IMR-90 (cell line): ENCODE measurements around the gene KIF1B. TPM values are rescaled to one million over a fixed set of nuclear protein-coding genes. Genes with fewer than 3 reads are reported as not detected.

Experiments
- ATAC-seq: fragments of 200-7000 bp; cut with Tn5 transposase; 2 replicates; pipeline ENCODE4 v1.9.1; 2020; ENCODE audit warnings: low read depth, mild to moderate bottlenecking, moderate library complexity
- BruUV-seq: library from RNA; stranded (reverse); fragments of 400-500 nt; replicated peaks from 2 replicates; lab custom pipeline; 2021; lab: Mats Ljungman, UMichigan
- CTCF ChIA-PET: fragments of 300-600 bp; formaldehyde crosslinking; extraction: SDS; loops from one replicate; lab custom pipeline; 2021; ENCODE audit warnings: antibody characterized with exemption; lab: Yijun Ruan, JAX
- POLR2A ChIA-PET: fragments of 300-600 bp; sonication (Branson Sonifier 250); formaldehyde crosslinking; loops from one replicate; lab custom pipeline; 2022; ENCODE audit warnings: antibody characterized with exemption; ENCODE audit not compliant: unreplicated experiment; lab: Charles Lee
- DNase-seq: peaks from one replicate; pipeline ENCODE4 v3.0.0; 2013
- H2AFZ ChIP-seq: replicated peaks from 2 replicates; pipeline ENCODE3; 2013; ENCODE audit warnings: low read length, mild to moderate bottlenecking; ENCODE audit not compliant: poor library complexity
- H2AK5ac ChIP-seq: 2 replicates; pipeline ENCODE4 v1.6.1; 2013; ENCODE audit warnings: low read depth, low read length, inconsistent platforms
- H2AK9ac ChIP-seq: replicated peaks from 2 replicates; pipeline ENCODE3; 2013; ENCODE audit warnings: mild to moderate bottlenecking, low read depth, low read length, moderate library complexity; ENCODE audit not compliant: poor library complexity
- H2BK120ac ChIP-seq: 2 replicates; pipeline ENCODE4 v1.6.1; 2013; ENCODE audit warnings: low read depth, low read length, inconsistent platforms
- H2BK15ac ChIP-seq: 3 replicates; pipeline ENCODE4 v1.6.1; 2013; ENCODE audit warnings: low read depth, low read length, inconsistent platforms
- H2BK20ac ChIP-seq: 2 replicates; pipeline ENCODE4 v1.6.1; 2013; ENCODE audit warnings: low read depth, mild to moderate bottlenecking, inconsistent platforms, low read length, moderate library complexity
- H2BK5ac ChIP-seq: 2 replicates; pipeline ENCODE4 v1.6.1; 2013; ENCODE audit warnings: mild to moderate bottlenecking, low read depth, low read length, inconsistent platforms; ENCODE audit not compliant: poor library complexity, severe bottlenecking
- H3K14ac ChIP-seq: replicated peaks from 2 replicates; pipeline ENCODE4 v1.6.1; 2013; ENCODE audit warnings: low read depth, low read length, inconsistent platforms
- H3K18ac ChIP-seq: 2 replicates; pipeline ENCODE4 v1.6.1; 2013; ENCODE audit warnings: low read depth, low read length, control low read depth
- H3K23ac ChIP-seq: 2 replicates; pipeline ENCODE4 v1.6.1; 2013; ENCODE audit warnings: low read depth, low read length, inconsistent platforms
- H3K27ac ChIP-seq: 2 replicates; pipeline ENCODE4 v1.5.1; 2013; ENCODE audit warnings: mild to moderate bottlenecking, control low read depth, low read length; ENCODE audit not compliant: insufficient read depth
- H3K27me3 ChIP-seq: 2 replicates; pipeline ENCODE4 v1.6.1; 2013; ENCODE audit warnings: low read length; ENCODE audit not compliant: control insufficient read depth, insufficient read depth
- H3K36me3 ChIP-seq: 2 replicates; pipeline ENCODE4 v1.6.1; 2013; ENCODE audit warnings: low read length, mixed read lengths; ENCODE audit not compliant: control insufficient read depth, insufficient read depth
- H3K4ac ChIP-seq: 2 replicates; pipeline ENCODE4 v1.6.1; 2013; ENCODE audit warnings: low read depth, low read length, inconsistent platforms
- H3K4me1 ChIP-seq: 2 replicates; pipeline ENCODE4 v1.6.1; 2013; ENCODE audit warnings: low read length, mixed read lengths; ENCODE audit not compliant: control insufficient read depth, insufficient read depth
- H3K4me2 ChIP-seq: 2 replicates; pipeline ENCODE4 v1.6.1; 2013; ENCODE audit warnings: low read depth, mild to moderate bottlenecking, control low read depth, low read length, moderate library complexity
- H3K4me3 ChIP-seq: 2 replicates; pipeline ENCODE4 v1.5.1; 2013; ENCODE audit warnings: low read depth, mild to moderate bottlenecking, control low read depth, low read length, moderate library complexity; ENCODE audit not compliant: insufficient read depth
- H3K56ac ChIP-seq: 2 replicates; pipeline ENCODE4 v1.6.1; 2013; ENCODE audit warnings: low read length, inconsistent platforms; ENCODE audit not compliant: insufficient read depth; ENCODE audit errors: extremely low read depth
- H3K79me1 ChIP-seq, 2 experiments: 2 replicates each; pipeline ENCODE4 v1.6.1; 2013; ENCODE audit warnings: low read length in 2 of 2, inconsistent platforms in 1 of 2, low read depth in 1 of 2
- H3K9ac ChIP-seq: 2 replicates; pipeline ENCODE4 v1.6.1; 2013; ENCODE audit warnings: low read depth, low read length, control low read depth
- H3K9me1 ChIP-seq: 2 replicates; pipeline ENCODE4 v1.6.1; 2013; ENCODE audit warnings: low read length, inconsistent platforms; ENCODE audit not compliant: insufficient read depth
- H3K9me3 ChIP-seq: 2 replicates; pipeline ENCODE4 v1.6.1; 2013; ENCODE audit warnings: low read length; ENCODE audit not compliant: control insufficient read depth, insufficient read depth
- H4K20me1 ChIP-seq: 2 replicates; pipeline ENCODE4 v1.6.1; 2013; ENCODE audit warnings: low read length, inconsistent platforms; ENCODE audit not compliant: insufficient read depth
- H4K5ac ChIP-seq: 2 replicates; pipeline ENCODE4 v1.6.1; 2013; ENCODE audit warnings: mild to moderate bottlenecking, low read depth, low read length, control low read depth
- H4K8ac ChIP-seq, 2 experiments: 2 replicates each; pipeline ENCODE4 v1.6.1; 2013; ENCODE audit warnings: low read depth in 2 of 2, low read length in 2 of 2, control low read depth in 1 of 2, inconsistent platforms in 1 of 2
- H4K91ac ChIP-seq: 2 replicates; pipeline ENCODE4 v1.6.1; 2013; ENCODE audit warnings: low read depth, low read length, inconsistent platforms; ENCODE audit not compliant: insufficient read depth
- BHLHE40 ChIP-seq: fragments of 150-350 bp; IDR thresholded peaks from 2 replicates; pipeline ENCODE4 v1.6.1; 2016; ENCODE audit warnings: mild to moderate bottlenecking, low read depth, low read length
- CEBPB ChIP-seq: IDR thresholded peaks from 2 replicates; pipeline ENCODE4 v1.6.1; 2012; ENCODE audit warnings: low read depth, low read length, improper control_type of control experiment
- CHD1 ChIP-seq: IDR thresholded peaks from 2 replicates; pipeline ENCODE4 v1.6.1; 2012; ENCODE audit warnings: low read depth, low read length, improper control_type of control experiment
- MAFK ChIP-seq: IDR thresholded peaks from 2 replicates; pipeline ENCODE4 v1.6.1; 2012; ENCODE audit warnings: low read depth, low read length, improper control_type of control experiment
- MXI1 ChIP-seq: IDR thresholded peaks from 2 replicates; pipeline ENCODE4 v1.6.1; 2012; ENCODE audit warnings: low read depth, mild to moderate bottlenecking, low read length, moderate library complexity, borderline replicate concordance
- NFE2L2 ChIP-seq: fragments of 150-350 bp; IDR thresholded peaks from 2 replicates; pipeline ENCODE4 v1.6.1; 2016; ENCODE audit warnings: low read depth, mild to moderate bottlenecking, low read length
- RFX5 ChIP-seq: IDR thresholded peaks from 2 replicates; pipeline ENCODE4 v1.8.0; 2012; ENCODE audit warnings: low read depth, mild to moderate bottlenecking, low read length, moderate library complexity
- USF2 ChIP-seq: fragments of 150-350 bp; IDR thresholded peaks from 2 replicates; pipeline ENCODE4 v1.6.1; 2017; ENCODE audit warnings: mild to moderate bottlenecking, antibody characterized with exemption, low read length, low read depth
- WGBS, 2 experiments: methylation state at CpG; one replicate each; pipeline versions ENCODE4 v1.1.5 to v1.1.7; 2013; ENCODE audit warnings: missing lambda C conversion rate in 2 of 2; ENCODE audit not compliant: insufficient read length in 1 of 2; ENCODE audit errors: extremely low coverage in 2 of 2; 5-methylcytosine and 5-hydroxymethylcytosine counted together
- dilution Hi-C: fragments of 300-500 bp; cut with HindIII; formaldehyde crosslinking; loops from one replicate; pipeline ENCODE4 v1.14.3; 2018; ENCODE audit warnings: low sequenced_read_pairs; ENCODE audit not compliant: unreplicated experiment
- in situ Hi-C: fragments of 300-500 bp; cut with MboI; formaldehyde crosslinking; loops from 3 replicates; pipeline ENCODE4 v1.14.3; 2019; ENCODE audit warnings: low sequenced_read_pairs, inconsistent platforms, mixed read lengths
- intact Hi-C: fragments of 100-400 bp; cut with micrococcal nuclease; formaldehyde crosslinking; loops from 2 replicates; pipeline ENCODE4 v1.10.0; 2022
- polyA plus RNA-seq, 3 experiments: library from polyadenylated mRNA; depleted of rRNA; stranded (reverse); fragments of >200 nt; gene quantifications; 2 replicates each; pipeline ENCODE4 v1.2.3, GENCODE V29; 2012; ENCODE audit warnings: low replicate concordance in 1 of 3
- total RNA-seq: library from RNA; depleted of rRNA; stranded (reverse); fragments of >200 nt; gene quantifications from 2 replicates; pipeline ENCODE4 v1.2.3, GENCODE V29; 2012
- TF ChIP-seq, protein P1 (sequence below): conservative IDR thresholded peaks from 2 replicates; pipeline ENCODE4 v1.5.1; 2012; ENCODE audit warnings: mild to moderate bottlenecking, low read depth, low read length, improper control_type of control experiment

The KIF1B gene
- total and polyA plus RNA-seq, 2 of the 4 experiments (the other 2 are of a cell fraction), result 13.0 to 21.1 TPM

- H3K79me1 ChIP-seq, result peaks cover 0 to 6% of the 10 kb centered on the region in 2 experiments; a peak in 1 of 4 replicates
- no peak overlapping the region for H2AK9ac ChIP-seq
- intact Hi-C loops, result no loop called here
- H2BK120ac ChIP-seq, result no peak overlapping the region
- no peak overlapping the region for H2BK20ac ChIP-seq
- ChIA-PET POLR2A (no interaction called here), CTCF (no interaction called here)
- dilution Hi-C loops, result no loop called here
- peaks cover 32% of the 10 kb centered on the region for H3K36me3 ChIP-seq
- no peaks in the 10 kb centered on the region for H4K20me1 ChIP-seq
- no CpG with 5 or more reads among the region's 5 CpGs for WGBS, 2 experiments
- H3K56ac ChIP-seq, result no peak overlapping the region
- no peaks in the 10 kb centered on the region for H3K9me1 ChIP-seq
- H2BK5ac ChIP-seq, result no peak overlapping the region
- H3K9me3 ChIP-seq, result no peaks in the 10 kb centered on the region; the same call in 1 of the 2 replicates
- H3K27ac ChIP-seq, result no peak overlapping the region
- ATAC-seq (no peak), DNase-seq (no peak)
- no peak overlapping the region for H2BK15ac ChIP-seq
- H3K4me1 ChIP-seq, result no peaks in the 10 kb centered on the region
- H3K4me3 ChIP-seq, result no peak overlapping the region
- H4K8ac ChIP-seq, result no peak overlapping the region
- H3K9ac ChIP-seq, result no peak overlapping the region
- H3K4me2 ChIP-seq, result no peak overlapping the region
- H2AFZ ChIP-seq, result no peak overlapping the region
- no peak overlapping the region for H4K5ac ChIP-seq
- no peak overlapping the region for H4K91ac ChIP-seq
- H3K4ac ChIP-seq, result no peak overlapping the region
- no peaks in the 10 kb centered on the region for H3K27me3 ChIP-seq
- in situ Hi-C loops, result no loop called here
- H3K23ac ChIP-seq, result no peak overlapping the region
- no peak for TF ChIP-seq CEBPB
- TF ChIP-seq BHLHE40, result no peak
- no peak for TF ChIP-seq MXI1
- TF ChIP-seq MAFK, result no peak
- no peak for TF ChIP-seq USF2
- TF ChIP-seq CHD1, result no peak
- TF ChIP-seq, protein P1, sequence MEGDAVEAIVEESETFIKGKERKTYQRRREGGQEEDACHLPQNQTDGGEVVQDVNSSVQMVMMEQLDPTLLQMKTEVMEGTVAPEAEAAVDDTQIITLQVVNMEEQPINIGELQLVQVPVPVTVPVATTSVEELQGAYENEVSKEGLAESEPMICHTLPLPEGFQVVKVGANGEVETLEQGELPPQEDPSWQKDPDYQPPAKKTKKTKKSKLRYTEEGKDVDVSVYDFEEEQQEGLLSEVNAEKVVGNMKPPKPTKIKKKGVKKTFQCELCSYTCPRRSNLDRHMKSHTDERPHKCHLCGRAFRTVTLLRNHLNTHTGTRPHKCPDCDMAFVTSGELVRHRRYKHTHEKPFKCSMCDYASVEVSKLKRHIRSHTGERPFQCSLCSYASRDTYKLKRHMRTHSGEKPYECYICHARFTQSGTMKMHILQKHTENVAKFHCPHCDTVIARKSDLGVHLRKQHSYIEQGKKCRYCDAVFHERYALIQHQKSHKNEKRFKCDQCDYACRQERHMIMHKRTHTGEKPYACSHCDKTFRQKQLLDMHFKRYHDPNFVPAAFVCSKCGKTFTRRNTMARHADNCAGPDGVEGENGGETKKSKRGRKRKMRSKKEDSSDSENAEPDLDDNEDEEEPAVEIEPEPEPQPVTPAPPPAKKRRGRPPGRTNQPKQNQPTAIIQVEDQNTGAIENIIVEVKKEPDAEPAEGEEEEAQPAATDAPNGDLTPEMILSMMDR, result no peak
- TF ChIP-seq NFE2L2, result no peak
- TF ChIP-seq RFX5, result no peak
- no TSS peak for BruUV-seq
- H3K18ac ChIP-seq, result no peak overlapping the region
- H2AK5ac ChIP-seq, result no peak overlapping the region
- H3K14ac ChIP-seq, result no peak overlapping the region
These were observed 32.5 kb upstream of the KIF1B start for GRCh38 chr1:10177876-10178275.
